ENCODE results near the gene LRP5.

The LRP5 gene

DNA sequence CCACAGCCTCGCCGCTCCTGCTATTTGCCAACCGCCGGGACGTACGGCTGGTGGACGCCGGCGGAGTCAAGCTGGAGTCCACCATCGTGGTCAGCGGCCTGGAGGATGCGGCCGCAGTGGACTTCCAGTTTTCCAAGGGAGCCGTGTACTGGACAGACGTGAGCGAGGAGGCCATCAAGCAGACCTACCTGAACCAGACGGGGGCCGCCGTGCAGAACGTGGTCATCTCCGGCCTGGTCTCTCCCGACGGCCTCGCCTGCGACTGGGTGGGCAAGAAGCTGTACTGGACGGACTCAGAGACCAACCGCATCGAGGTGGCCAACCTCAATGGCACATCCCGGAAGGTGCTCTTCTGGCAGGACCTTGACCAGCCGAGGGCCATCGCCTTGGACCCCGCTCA, 35.5 kb downstream of the LRP5 start:
- DNase-seq, result no peak

DNA sequence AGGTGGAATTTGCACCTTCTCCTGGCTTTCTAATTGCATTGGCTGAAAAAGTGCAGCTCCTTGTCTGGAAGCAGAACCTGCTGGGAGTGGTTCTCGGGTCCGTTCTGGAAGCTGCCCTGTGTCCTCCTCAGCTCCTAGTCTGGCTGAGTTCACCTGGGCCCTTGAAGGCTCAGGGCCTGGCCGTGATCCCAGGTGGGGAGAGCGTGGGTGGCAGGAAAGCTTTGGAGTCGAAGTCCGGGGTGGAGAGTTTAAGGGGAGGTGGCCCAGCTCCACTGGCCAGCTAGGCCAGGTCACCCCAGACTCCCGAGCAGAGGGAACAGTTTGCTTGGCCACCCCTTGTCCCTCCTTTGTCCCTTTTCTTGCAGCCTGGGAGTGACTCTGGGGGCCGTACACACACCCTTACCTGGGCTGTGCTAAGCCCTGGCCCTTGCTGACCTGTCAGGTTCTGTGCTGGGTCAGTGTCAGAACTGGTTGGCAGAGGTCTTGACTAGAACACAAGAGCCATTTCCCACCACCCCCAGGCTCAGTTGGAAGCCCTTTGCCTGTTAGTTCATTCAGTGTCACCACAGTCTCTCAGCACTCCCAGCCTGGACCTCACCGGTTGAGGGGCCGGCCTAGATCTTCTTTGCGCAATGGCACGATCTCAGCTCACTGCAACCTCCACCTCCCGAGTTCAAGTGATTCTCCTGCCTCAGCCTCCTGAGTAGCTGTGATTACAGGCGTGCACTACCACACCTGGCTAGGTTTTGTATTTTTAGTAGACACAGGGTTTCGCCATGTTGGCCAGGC, 37.3 kb downstream of the LRP5 start:
- DNase-seq, result no peak

DNA sequence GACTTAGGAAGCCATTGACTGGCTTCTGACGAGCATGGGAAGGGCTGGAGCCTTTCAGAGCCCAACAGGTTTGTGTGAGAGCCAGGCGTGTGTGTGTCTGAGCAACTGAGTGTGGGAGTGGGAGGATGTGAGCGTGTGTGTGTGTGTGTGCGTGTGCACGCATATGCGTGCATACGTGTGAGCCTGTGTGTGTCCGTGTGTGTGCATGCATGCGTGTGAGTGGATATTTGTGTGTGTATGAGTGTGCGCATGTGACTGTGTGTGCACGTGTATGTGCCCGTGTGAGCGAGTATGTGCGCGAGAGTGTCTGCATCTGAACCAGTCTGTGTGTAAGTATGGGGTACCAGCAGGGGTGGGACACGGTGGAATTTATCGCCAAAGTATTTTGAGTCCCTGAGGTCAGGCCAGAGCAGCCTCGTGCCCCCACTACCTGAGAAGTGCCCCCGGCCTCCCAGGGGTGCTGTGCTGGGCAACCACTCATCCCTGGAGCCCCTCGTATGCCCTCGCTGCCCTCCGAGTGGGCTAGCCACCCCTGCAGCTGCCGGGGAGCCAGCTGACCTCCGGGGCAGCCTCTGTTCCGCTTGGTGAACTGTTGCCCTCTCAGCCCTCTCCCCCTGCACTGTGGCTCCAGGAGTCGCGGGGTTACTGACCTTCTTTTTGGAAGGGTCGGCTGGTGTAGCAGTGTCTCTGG, 38.5 kb downstream of the LRP5 start:
- no peak for DNase-seq

DNA sequence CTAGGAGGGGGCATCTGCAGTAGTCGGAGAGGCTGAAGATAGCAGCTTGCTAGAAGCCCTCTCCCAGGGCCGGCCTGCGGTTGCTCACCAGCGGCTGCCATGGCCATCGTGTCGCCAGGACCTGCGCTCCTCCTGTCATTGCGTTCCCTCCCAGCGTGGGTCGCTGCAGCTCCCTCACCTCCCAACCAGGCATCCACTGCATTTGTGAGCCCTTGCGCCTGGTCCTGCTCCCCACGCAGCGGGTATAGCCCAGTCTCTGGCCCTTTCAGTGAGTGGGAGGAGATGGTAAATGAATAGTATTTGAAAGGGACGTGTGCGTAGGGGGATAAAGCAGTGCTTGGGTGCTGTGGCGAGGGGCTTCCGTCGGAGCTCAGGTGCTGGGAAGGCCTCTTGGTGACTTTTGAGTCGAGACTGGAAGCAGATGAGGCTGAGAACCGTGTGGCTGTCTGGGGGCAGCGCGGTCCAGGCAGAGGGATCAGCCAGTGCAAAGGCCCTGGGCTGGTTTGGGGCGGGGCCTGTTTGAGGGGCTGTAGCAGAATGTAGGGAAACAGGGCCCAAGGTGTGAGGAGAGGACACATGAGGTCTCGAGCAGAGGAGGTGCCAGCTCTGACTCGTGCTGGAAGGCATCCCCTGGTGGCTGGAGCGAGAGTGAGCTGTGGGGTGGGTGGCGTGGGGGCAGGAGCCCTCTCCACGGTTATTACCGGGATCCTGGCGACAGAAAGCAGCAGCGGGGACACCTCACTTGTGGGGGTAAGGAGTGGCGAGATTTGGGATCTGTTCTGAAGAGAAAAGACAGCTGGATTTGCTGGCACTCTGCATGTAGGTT, 39.3 kb downstream of the LRP5 start:
- no peak for DNase-seq

DNA sequence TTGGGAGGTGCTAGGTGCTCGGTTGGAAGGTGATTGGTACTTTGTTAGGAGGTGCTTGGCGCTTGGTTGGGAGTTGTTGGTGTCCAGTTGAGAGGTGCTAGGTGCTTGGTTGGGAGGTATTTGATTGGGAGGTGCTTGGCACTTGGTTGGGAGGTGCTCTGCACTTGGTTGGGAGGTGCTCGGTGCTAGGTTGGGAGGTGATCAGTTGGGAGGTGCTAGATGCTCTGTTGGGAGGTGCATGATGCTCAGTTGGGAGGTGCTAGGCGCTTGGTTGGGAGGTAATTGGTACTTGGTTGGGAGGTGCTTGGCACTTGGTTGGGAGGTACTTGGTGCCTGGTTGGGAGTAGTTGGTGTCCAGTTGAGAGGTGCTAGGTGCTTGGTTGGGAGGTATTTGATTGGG, 40.2 kb downstream of the LRP5 start:
- no peak for DNase-seq

DNA sequence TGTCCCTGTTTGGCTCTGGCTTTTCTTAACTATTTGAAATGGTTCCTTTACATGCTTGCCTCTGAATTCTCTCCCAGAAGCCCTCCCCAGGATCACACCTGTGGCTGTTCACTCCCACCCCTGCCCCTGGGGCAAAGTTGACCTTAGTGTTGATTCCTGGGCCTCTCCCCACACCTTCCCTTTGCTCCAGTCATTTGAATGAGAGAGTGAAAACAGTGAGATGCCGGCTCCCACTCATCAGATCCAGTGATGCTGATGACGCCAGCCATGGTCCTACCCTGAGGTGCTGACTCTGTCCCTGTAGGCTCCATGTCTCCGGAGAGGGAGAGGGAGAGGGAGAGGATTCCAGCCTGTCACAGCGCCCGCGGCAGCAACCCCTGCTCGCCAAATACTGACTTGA, 40.7 kb downstream of the LRP5 start:
- no peak for DNase-seq

DNA sequence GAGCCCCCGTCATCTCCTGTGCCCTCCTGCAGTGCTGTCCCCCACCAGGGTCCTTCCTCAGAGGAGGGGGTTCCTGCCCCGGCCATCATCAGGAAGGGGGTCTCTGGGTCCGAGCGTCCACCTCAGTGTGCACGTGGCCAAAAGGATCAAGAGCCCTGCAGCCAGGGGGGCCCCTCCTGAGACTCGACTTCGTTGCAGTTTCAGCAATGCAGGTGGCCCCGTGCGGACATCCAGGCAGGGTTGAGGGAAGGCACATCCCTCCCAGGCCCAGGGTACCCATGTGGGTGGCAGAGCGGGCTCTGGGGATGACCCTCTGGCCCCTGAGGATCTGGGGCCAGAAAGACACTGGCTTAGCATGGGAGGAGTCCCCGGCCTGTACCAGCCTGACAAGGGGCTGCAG, 41.3 kb downstream of the LRP5 start:
- no peak for DNase-seq

DNA sequence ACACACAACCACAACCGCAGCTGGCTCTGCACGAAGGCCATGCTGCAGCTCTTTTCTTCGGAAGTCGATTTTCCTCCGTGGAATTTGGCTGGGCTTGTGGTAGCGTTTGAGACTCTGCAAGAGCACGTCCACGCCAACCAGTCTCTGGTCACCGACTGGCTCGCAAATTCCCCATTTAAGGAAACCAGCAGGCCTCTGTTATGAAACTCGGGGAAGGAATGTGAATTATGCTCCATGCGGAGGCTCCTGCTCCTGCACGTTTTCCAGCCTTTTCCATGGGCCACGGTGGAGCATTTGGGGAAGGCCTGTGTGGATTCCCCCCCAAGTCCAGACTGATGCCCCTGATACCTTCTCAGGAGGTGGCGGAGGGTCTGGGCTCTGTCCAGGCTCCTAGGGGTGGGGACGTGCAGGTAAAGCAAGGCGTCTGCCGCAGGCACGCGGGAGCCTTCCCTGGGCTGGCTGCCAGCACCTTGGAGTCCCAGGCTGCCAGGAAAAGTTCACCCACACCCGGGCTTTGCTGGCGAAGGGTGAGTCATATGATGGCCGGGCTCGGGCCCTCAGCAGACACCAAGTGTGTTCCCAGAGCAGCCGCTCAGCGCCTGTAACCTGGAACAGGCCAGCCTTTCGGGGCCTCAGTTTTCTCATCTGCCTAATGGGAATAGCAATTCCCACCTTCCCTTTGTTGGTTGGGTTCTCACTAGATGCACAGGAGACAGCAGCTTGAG, 41.9 kb downstream of the LRP5 start:
- no peak for DNase-seq

DNA sequence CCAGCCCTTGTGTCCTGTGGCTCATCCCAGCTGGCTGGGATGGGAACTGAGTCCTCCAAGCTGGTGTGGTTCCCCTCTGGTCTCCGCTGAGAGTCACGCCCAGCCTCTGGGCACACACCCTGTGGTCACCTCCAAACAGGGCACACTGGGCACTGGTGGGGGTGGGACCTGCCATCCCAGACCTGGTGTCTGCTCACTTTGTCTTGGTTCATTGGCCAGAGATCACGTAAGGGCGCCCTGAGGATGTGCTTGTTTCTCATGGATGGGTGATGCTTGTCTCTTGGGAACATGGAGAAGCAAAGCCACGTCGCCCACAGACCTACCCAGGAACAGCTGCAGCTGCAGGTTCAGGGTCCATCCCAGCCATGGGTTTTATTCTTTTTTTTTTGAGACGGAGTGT, 43.1 kb downstream of the LRP5 start:
- no peak for DNase-seq

DNA sequence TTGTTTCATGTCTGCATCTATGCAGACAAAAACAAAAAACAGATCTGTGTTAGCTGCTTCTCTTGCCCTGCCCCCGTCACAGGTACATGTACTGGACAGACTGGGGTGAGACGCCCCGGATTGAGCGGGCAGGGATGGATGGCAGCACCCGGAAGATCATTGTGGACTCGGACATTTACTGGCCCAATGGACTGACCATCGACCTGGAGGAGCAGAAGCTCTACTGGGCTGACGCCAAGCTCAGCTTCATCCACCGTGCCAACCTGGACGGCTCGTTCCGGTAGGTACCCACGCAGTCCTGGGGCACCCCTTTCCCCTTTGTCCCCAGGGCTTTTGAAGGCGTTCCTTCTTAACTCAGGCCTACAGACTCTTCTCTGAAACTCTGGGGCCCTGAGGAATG, 45.2 kb downstream of the LRP5 start:
- no peak for DNase-seq

DNA sequence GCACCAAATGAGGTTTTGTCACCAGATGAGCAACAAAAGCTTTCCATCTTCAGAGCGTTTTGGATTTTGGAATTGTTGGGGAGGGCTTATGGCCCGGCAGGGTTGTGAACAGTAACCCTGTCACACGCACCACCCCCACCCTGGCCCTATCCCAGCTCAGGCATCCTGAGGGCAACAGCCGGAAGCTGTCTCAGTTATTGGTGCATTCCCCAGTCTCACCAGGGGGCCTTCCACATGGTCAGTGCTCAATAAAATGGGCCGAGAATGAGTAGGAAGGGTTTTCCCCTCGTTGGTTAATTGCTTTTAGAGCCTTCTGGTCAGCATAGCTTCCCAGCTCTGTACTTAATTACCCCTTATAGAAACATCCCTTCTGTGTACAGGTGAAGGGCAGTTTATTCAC, 46.0 kb downstream of the LRP5 start:
- no peak for DNase-seq

DNA sequence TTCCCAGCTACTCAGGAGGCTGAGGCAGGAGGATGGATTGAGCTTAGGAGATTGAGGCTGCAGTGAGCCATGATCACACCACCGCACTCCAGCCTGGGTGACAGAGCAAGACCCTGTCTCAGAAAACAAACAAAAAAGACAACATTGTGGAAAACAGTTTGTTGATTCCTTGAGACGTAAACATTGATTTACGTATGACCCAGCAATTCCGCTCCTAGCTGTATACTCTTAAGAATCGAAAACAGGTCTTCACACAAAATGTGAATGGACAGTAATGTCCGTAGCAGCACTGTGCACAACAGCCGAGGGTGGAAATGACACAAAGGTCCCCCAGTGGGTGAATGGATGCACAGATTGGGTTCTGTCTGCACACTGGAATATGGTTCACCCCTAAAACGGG, 49.3 kb downstream of the LRP5 start:
- DNase-seq, result no peak

DNA sequence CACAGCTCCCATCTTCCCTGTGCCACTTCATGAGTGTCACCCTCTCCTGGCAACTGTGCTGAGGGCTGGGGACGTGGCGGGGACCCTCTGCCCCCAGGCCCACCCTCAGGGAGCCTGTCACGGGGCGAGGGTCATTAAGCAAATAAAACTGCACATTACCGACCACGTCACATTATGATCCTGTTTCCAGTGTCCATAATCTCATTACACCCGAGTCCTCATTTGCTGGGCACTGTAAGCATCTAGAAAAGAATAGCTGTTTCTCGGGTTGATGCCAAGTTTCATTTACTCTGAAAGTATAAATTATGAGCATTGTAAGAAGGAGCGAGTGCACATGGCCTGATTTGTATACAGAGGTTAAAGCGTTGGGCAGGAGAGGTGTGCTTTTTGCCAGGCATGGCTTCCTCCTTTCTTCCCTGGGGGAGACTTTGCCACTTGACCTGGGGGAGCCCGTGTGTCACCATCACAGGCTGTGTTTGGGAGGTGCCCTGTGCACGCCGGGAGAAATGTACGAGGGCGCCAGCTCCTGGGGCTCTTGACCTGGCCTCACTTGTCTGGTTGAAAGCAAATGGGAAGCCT, 50.5 kb downstream of the LRP5 start:
- DNase-seq, result no peak

DNA sequence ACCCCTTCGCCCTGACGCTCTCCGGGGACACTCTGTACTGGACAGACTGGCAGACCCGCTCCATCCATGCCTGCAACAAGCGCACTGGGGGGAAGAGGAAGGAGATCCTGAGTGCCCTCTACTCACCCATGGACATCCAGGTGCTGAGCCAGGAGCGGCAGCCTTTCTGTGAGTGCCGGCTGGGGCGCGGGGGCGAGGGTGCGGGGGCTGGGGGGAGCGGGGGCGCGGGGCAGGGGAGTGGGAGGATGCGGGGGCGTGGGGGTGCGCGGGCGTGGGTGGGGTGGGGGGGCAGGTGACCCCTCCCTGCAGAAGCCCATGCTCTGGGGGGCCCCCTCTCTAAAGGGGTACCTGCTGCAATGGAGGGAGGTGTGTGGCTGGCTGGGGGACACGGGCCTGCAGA, 51.4 kb downstream of the LRP5 start:
- no peak for DNase-seq

DNA sequence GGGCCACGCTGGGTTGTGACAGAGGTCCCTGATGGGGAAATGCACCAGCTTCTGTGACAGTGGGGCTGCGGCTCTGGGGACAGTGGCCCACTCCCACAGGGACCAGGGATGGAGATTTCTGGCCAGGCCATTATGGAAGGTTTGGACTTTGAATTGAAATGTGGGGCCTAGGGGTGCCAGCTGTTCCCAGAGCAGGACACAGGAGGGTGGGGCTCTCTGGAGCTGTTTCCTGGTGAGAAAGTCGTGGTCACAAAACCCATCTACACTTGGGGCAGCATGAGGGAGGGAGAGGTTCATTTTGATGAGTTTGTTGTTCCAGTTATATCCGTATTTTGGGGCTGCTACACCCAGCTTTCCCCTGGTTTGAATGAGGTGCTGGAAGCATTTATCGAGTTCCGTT, 52.2 kb downstream of the LRP5 start:
- no peak for DNase-seq

DNA sequence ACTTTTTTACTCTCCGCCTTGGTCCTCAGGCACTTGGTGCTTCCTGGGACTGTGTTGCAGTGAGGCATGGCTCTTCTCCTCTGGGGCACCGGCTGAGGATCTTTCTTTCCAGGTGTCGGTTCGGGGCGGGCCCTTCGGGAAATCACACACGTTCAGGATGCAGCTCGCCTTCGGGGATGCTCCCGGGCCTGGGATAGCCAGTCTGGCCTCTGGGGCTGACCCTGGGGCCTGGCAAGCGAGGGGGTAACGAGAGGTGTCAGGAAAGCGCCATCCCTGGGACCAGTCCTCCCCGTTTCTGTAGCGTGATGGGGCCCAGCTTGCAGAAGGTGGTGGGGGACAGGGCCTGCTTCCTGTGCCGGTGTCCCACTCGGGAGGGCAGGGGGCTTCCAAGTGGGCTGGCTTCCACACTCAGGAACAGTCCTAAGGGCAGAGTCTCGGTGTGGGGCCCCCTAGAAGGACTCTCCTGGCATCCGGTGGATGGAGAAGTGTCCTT, 53.6 kb downstream of the LRP5 start:
- DNase-seq, result no peak

DNA sequence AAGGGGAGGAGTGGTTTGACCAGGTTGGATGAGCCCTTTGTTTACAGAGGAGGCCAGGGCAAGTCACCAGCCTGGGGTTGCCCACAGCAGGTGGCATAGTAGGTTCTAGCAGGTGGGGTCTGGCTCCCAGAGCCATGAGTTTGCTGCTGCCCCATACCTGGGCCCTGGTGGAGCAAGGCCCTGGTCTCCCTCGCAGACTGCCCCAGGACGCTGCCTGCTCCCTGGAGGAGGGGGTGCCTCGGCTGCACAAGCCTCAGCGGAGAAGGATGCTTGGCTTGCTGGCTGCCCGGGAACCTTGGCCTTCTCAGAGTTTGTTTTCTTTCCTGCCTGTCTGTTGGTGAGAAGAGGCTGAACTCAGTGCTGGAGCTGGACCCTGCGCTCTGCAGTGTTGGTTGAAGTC, 54.9 kb downstream of the LRP5 start:
- no peak for DNase-seq

DNA sequence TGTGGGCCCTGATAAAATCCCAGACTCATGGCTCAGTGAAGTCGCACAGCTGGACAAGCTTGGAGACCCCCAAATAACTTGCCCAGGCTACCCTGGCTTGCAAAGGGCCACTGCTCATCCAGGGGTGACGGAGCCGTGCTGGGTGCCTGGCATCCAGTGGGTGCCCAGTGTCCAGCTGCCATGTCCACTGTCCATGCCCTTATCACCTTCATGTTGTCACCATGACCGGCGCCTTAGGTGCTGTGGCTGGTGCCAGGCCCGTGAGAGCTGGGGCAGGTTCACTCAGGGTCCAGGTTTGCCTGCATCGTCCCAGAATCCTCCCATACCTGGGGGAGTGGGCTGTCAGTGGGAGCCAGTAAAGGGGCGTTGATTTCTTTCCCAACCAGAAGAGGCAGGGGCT, 57.4 kb downstream of the LRP5 start:
- no peak for DNase-seq

DNA sequence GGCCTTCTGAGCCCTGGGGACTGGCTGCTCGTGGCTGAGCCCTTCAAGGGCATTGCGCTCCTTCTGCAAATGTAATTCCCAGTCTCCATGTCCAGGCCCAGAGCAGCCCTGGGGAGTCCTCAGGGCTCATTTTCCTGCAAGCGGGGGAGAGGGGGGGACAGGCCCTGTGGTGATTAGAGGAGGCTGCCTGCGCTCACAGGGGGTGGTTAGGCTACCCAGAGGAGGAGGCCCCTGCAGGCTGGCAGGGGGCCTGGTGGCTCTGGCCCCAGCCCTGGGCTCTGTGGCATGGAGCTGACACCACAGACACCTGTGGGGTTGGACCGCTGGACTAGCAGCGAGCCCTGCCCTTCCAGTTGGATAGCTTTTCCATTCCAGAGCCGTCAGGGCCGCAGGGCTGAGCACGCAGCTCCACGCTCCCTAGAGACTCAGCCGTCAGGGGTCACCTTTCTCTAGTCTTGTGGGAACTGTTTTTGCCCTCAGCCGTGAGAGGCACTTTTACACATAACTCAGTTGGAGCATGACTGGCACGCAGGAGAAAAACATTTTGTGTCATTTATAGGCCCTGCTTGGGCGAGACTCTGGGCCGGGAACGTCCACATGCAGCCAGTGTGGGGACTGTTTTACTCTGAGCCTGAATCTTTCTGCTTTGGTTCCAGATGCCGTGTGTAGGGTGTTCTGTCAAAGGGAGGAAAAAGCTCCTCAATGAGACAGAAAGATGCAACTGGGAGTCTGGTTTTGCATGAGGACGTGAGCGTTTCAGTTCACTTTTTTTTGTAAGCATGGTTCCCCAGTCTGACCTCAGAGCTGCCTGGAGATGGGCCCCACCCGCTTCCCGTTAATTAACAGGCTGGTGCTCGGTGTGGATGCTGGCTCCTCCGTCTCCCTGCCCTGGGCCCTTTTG, 58.1 kb downstream of the LRP5 start:
- DNase-seq, result no peak

DNA sequence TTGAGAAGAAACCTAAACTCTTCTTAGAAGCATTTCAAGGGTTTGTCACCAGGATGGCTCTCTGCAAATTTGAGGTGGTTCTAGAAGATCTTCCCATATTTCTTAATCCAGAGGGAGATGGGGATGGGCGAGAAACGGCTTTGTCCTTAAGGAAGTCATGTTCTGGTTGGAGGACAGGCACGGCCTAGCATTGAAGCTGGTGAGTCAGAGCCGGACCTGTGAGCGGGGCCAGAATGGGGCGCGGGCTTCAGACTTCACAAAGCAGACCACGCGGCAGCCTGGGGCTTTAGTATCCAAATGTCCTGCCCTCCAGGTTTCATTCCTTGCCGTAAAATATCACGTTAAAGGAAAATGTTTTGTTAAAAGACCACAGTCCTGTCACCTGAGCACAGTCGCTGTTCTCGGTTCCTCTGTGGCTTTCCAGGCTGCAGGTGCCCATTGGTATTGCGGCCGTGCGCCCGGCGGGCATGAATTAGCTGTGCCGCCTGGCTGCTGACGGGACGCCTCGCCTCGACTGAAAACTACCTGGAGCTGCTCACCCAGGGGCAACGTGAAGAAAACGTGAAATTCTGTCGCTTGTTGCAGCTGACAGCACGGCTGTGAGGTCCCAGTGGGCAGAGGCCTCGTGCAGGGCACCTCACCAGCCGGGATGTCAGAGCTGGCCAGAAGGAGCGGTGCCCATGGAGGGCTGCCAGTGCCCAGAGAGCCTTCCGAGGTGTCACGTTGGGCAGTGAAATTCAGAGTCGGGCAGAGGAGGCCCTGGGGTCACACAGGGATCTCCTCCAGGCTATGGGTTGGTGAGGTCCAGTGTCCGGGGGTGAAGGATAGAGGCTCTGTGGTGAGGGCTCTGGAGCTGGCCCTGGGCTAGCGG, 59.0 kb downstream of the LRP5 start:
- DNase-seq, result no peak

DNA sequence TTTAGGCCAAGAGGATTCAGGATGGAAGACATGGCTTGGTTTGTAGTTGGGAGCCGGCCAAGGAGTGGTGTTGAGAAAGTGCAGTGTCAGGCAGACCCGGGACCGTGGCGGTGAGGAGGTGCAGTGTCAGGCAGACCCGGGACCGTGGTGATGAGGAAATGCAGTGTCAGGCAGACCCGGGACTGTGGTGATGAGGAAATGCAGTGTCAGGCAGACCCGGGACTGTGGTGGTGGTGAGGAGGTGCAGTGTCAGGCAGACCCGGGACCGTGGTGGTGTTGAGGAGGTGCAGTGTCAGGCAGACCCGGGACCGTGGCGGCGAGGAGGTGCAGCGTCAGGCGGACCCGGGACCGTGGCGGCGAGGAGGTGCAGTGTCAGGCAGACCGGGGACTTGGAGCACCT, 59.7 kb downstream of the LRP5 start:
- DNase-seq, result no peak

Measured in NCI-H2107 (cell line).